ENCODE measurements around the gene UBE2D2.

Gene UBE2D2

GRCh38 chr5:139634541-139634940 is 73.4 kb downstream of the UBE2D2 start:
- FAIRE-seq (no peak), DNase-seq (ENCODE audit: insufficient read length, low spot score) (no peak)

- no peak for FAIRE-seq
These were observed 74.1 kb downstream of the UBE2D2 start for GRCh38 chr5:139635191-139635590.

DNA sequence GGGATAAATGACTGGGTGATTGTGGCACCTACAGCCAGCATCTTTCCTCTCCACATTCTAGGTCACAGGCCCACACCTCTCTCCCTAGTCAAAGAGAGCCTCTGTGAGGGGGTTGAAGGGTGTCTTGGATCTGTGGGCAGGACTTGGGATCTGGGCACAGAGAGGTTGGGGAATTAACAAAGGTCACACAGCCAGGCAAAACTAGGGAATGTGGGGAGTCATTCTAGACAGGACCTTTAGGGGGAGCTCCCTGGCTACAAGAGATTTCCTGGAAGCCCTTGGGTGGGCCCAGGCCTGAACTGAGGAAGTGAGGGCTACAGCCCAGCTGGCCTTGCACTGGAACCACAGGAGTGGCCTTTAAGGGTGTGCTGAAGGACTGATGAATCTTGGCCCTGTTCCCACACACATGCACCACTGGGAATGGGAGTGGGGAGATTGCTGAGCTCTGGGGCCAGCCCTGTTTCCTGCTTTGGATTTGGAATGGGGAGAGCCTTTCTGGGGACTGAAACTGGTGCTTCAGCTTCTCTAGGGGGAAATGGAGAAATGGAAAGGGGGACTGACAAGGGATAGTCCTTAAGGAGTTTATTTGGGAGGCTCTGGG is 74.6 kb downstream of the UBE2D2 start:
- FAIRE-seq, result no peak
- peak; percentile 78 for DNase-seq (ENCODE audit: insufficient read length, low spot score)

More at GRCh38 chr5:139635191-139635590, 74.1 kb downstream of the UBE2D2 start:
- DNase-seq (ENCODE audit: insufficient read length, low spot score), result no peak

- FAIRE-seq (no peak), DNase-seq (ENCODE audit: insufficient read length, low spot score) (no peak)
These were observed 75.2 kb downstream of the UBE2D2 start for GRCh38 chr5:139636207-139636792.

- peak; percentile 40 for FAIRE-seq
- no peak for DNase-seq (ENCODE audit: insufficient read length, low spot score)
These were observed 75.9 kb downstream of the UBE2D2 start for GRCh38 chr5:139636975-139637408.

- DNase-seq (ENCODE audit: insufficient read length, low spot score) (no peak), FAIRE-seq (no peak)
These were observed 76.4 kb downstream of the UBE2D2 start for GRCh38 chr5:139637438-139638089.

DNA sequence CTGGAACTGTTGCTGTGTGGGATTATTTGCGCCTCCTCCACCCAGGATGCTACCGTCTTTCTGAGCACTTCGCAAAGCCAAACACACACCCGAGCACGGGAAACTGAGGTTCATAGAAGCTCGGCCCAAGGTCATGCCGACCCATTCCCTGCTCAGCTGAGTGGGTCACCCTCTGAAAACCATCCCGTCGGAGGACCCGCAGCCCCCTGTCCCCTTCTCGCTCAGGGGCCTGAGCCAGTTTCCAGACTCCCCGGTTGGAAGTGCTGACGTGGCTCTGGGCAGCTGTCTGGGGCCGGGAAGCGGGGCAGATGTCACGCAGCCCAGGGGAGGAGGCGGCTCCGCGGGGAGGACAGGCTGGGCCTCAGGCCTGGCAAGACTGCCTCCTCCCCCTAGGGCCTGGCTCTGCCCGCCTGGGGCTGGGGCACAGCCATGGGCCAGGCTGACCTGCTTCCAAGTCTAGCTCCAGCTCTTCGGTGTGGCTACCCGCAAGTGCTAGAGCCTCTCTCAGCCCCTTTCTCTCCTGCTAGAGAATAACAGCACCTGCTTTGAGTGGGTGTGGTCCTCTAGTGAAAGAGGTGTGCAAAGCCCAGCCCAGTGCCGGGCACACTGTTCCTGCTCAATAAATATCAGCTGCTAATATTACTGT is 77.1 kb downstream of the UBE2D2 start:
- no peak for FAIRE-seq

GRCh38 chr5:139638736-139639618 is 77.8 kb downstream of the UBE2D2 start:
- DNase-seq (ENCODE audit: insufficient read length, low spot score) (no peak), FAIRE-seq (no peak)

More for the DNA sequence above, 77.1 kb downstream of the UBE2D2 start:
- no peak for DNase-seq (ENCODE audit: insufficient read length, low spot score)

DNA sequence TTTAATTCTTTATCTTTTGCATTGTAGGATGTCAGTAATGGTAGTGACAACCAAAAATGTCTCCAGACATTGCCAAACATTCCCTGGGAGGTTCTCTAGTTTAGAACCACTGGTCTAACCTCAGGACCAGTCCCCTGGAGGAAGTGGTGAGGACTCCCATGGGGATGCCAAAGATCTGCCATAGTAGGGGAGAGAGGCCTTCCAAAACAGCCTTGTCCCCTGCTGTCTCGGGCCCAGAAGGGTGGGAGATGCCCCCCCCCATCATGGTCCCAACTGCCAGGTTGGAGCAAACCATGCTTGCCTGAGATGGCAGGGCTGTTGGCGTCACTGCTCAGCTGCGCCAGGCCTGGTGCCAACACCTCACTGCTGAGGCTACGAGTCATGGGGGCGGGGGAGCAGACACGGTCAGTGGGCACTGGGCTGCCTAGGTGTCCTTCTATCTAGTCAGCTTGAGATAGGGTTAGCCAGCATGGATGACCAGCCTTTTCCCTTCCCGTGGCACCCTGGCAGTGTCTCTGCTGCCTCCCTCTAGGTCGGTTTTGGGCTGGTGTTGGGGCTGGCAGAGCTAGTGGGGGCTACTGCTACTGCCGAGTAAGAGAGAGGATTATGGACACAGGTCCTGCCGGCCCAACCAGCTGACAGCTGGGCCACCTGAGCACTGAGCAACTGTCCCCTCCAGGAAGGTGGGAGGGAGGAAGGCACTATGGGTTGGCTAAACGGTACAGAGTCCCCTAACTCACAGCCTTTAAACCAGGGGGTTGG is 78.7 kb downstream of the UBE2D2 start:
- no peak for DNase-seq (ENCODE audit: insufficient read length, low spot score)

GRCh38 chr5:139640421-139641115 is 79.4 kb downstream of the UBE2D2 start:
- FAIRE-seq (no peak), DNase-seq (ENCODE audit: insufficient read length, low spot score) (no peak)

More for the DNA sequence above, 78.7 kb downstream of the UBE2D2 start:
- FAIRE-seq, result no peak

DNA sequence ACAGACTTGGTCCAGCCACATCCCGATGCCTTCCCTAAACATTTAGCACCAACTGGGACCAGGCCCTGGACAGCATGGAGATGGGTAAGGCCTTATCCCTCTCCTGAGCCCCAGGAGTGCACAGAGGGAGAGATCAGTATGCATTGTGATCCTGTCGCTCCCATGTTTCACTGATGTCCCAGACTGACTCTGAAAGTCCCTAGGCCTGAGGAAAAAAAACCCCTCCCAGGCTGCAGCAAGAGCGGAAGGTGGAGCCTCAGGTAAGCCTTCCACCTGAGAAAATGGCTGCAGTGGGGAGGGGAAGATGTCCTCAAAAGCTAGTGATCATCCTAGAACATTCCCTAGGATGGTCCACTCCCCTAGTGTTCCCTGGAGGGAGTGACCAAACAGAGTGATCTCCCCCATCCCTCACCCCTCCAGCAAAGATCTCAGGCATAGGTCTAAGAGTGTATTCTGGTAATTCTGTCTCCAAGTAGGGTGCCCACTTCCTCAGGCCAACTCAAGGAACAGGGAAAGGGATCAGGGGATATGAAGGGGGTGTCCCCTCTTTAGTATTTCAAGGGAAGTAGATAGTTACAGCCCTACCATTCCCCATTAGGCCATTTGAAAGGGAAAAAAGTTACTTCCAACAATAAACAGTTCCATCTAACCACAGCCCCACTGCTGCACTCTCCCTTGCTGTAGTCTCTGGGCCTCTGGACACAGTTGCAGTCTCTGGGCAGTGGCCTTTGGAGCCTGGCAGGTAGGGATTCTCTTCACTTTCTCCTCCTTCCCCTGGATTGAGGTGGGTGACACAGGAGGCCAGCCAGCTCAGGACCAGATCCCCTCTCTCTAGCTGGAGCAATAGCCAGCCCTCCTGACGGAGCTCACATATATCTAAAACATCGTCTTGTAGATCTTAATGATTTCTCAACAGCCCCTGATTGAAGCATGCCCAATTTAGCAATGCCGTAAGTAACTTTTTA is 80.3 kb downstream of the UBE2D2 start:
- no peak for FAIRE-seq

DNA sequence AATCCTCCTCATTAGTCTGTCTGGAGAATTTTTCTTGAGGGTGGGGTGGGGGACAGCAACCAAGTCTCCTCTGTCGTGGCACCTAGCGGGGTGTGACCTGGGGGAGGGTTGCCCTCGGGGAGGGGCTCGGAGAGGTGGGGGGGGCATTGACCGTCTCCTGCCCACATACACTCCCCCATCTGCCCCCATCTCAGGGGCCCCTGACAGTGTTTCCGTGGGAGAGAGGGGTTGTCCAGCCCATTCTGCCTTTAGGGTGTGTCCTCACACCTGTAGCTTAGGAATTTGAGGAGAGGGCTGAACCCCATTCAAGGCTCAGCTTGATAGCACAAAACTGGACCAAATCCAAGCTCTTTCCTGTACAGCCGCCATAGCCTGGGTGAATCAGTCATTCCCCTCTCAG is 81.1 kb downstream of the UBE2D2 start:
- no peak for DNase-seq (ENCODE audit: insufficient read length, low spot score)
- FAIRE-seq, result no peak

More for the DNA sequence above, 80.3 kb downstream of the UBE2D2 start:
- no peak for DNase-seq (ENCODE audit: insufficient read length, low spot score)

DNA sequence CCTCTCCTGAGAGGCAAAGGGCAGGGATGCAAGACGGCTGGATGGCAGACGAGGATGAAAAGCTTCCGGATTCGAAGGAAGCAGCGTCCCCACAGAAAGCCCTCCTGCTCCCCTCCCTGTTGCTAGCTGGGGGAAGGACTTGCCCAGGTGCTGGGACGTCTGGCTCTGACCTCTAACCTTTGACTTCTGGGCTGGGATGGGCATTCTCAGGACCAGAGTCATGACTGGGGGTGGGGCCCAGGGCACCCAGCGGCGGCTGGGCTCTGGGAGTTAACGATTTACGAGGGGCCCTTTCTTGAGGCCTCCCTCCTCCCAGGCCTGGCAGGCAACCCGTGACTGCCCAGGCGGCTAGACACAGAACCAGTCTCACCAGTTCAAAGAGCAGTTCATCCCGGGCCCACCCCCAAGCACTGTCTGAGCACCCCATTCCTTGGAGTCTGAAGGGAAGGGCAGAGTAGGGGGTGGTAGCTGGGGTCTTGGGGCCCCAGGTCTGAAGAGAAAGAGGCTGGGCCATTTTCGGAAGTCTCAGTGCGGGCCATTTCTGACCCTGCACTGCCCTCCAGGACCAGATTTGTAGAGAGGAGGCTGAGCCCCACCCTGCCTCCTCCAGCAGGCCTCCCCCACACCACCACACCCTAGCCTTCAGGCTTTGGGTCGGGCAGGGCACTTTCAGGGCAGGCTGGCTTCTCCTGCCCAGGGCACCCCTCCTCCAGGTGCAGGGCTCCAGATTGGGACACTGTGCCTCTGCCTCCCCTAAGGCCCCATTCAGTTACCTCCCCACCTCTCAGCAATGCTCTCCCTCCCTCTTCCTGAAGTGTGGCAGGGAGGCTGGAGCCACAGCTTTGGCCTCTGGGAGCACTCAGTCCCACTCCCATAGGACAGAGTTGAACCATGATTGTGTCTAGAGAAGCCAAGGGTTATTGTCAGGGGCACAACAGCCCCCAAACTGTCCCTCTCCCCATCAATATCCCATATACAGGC is 82.0 kb downstream of the UBE2D2 start:
- DNase-seq (ENCODE audit: insufficient read length, low spot score), result no peak
- no peak for FAIRE-seq

- FAIRE-seq (no peak), DNase-seq (ENCODE audit: insufficient read length, low spot score) (no peak)
These were observed 82.9 kb downstream of the UBE2D2 start for GRCh38 chr5:139644001-139644456.

DNA sequence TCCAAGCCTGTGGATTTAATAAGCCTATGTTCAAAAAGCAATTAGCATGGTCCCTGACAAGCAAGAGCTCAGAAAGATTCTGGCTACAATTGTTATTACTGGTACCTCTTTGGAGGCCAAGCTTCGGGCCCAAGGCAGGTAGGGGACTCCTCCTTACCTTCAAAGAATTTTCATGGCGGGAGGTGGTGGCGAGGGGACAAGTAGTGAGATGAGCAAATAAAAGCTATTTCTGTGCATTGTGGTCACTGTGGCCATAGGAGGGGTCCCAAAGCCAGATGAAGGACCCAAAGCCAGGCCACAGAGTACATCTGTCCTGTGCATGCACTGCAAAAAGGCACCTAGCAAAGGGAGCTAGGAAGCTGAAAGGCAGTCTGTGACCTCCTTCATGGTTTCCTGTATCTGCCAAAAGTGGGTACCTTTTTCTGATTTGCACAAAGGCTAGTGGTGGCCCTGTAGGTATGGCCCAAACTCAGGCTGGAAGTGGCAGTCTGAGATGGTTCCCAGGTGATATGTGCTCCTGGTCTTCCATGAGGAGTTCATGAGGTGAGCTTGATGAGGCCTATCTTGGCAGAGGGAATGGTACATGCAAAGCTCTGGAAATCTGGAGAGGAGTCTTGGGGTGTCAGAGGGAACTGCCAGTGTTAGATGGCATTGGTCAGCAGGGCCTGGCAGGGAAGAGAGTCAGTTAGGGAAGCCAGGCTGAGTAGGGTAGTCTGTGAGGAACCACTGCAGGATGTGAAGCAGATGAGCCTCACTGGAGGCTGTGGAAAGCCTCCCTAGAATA is 83.7 kb downstream of the UBE2D2 start:
- DNase-seq (ENCODE audit: insufficient read length, low spot score) (no peak), FAIRE-seq (no peak)

- FAIRE-seq, result no peak
- no peak for DNase-seq (ENCODE audit: insufficient read length, low spot score)
These were observed 84.3 kb downstream of the UBE2D2 start for GRCh38 chr5:139645430-139645871.
